CD14-positive monocyte (primary cell): Measurements from ENCODE around the gene ZNF442. TPM values are rescaled to one million over a fixed set of nuclear protein-coding genes. Genes with fewer than 3 reads are reported as not detected.
"Not testable (repeated sequence)": the region's sequence is repeated elsewhere in the genome, so short reads cannot be mapped to it uniquely, and the experiment has no call there.

ENCODE experiments used
- DNase-seq, 3 donors: peaks; one replicate each; pipeline ENCODE4 v3.0.0-alpha.2; 2011 to 2022
- H2AFZ ChIP-seq: 2 replicates; pipeline ENCODE4 v1.6.0; 2012; ENCODE audit warnings: mild to moderate bottlenecking, low read depth, low read length, inconsistent platforms; ENCODE audit not compliant: insufficient read depth, poor library complexity, severe bottlenecking
- H3K27ac ChIP-seq, 2 donors: 1 replicate in 1 of 2; 2 replicates in 1 of 2; pipeline ENCODE4 v1.5.1; 2012 to 2013; ENCODE audit warnings: low read length in 2 of 2, control low read depth in 1 of 2, inconsistent platforms in 1 of 2, low read depth in 1 of 2, mild to moderate bottlenecking in 1 of 2
- H3K27me3 ChIP-seq, 2 donors: one replicate each; pipeline versions ENCODE4 v1.6.0 to v1.6.1; 2011 to 2013; ENCODE audit warnings: low read length in 2 of 2; ENCODE audit not compliant: control insufficient read depth in 2 of 2, insufficient read depth in 2 of 2
- H3K36me3 ChIP-seq, 2 donors: replicated peaks in 1 of 2; 1 replicate in 1 of 2; 2 replicates in 1 of 2; pipeline versions ENCODE4 v1.5.1 to v1.6.1; 2012 to 2013; ENCODE audit warnings: low read length in 2 of 2, control low read depth in 1 of 2, inconsistent platforms in 1 of 2, mild to moderate bottlenecking in 1 of 2; ENCODE audit not compliant: insufficient read depth in 2 of 2, control insufficient read depth in 1 of 2
- H3K4me1 ChIP-seq, 2 donors: 1 replicate in 1 of 2; 2 replicates in 1 of 2; pipeline versions ENCODE4 v1.5.1 to v1.6.1; 2012 to 2013; ENCODE audit warnings: low read length in 2 of 2, control low read depth in 1 of 2, inconsistent platforms in 1 of 2, mild to moderate bottlenecking in 1 of 2, moderate library complexity in 1 of 2; ENCODE audit not compliant: insufficient read depth in 2 of 2, control insufficient read depth in 1 of 2
- H3K4me2 ChIP-seq: replicated peaks from 2 replicates; pipeline ENCODE3; 2012; ENCODE audit warnings: low read length, moderate library complexity, mild to moderate bottlenecking; ENCODE audit not compliant: poor library complexity, severe bottlenecking; ENCODE audit errors: extremely low read depth
- H3K4me3 ChIP-seq, 3 experiments: fragments of 200-600 bp in 1 of 3; sonication (generic) in 1 of 3; replicated peaks in 1 of 3; 1 replicate in 2 of 3; 2 replicates in 1 of 3; pipeline ENCODE4 v1.5.1; 2011 to 2013; ENCODE audit warnings: low read length in 3 of 3, mild to moderate bottlenecking in 3 of 3, control low read depth in 2 of 3, low read depth in 2 of 3, inconsistent platforms in 1 of 3, moderate library complexity in 1 of 3
- H3K79me2 ChIP-seq: 2 replicates; pipeline ENCODE4 v1.6.0; 2012; ENCODE audit warnings: mild to moderate bottlenecking, control low read depth, inconsistent platforms, low read length, moderate library complexity; ENCODE audit not compliant: insufficient read depth
- H3K9ac ChIP-seq: 2 replicates; pipeline ENCODE4 v1.6.0; 2017; ENCODE audit warnings: low read length, mild to moderate bottlenecking; ENCODE audit not compliant: insufficient read depth, poor library complexity, severe bottlenecking
- H3K9me3 ChIP-seq, 2 donors: replicated peaks in 1 of 2; 1 replicate in 1 of 2; 2 replicates in 1 of 2; pipeline versions ENCODE4 v1.5.1 to v1.6.1; 2012 to 2013; ENCODE audit warnings: low read length in 2 of 2, control low read depth in 1 of 2; ENCODE audit not compliant: control insufficient read depth in 1 of 2, insufficient read depth in 1 of 2
- H4K20me1 ChIP-seq: 2 replicates; pipeline ENCODE4 v1.6.0; 2012; ENCODE audit warnings: mild to moderate bottlenecking, low read length, control low read depth, moderate library complexity; ENCODE audit not compliant: insufficient read depth
- H3K27ac Mint-ChIP-seq, 7 donors: one replicate each; pipeline ENCODE4 v1.8.0; 2020; ENCODE audit warnings: mild to moderate bottlenecking in 7 of 7, mixed read lengths in 7 of 7, moderate library complexity in 6 of 7, inconsistent platforms in 2 of 7
- H3K27me3 Mint-ChIP-seq, 3 donors: one replicate each; pipeline ENCODE4 v1.8.0; 2021 to 2022; ENCODE audit warnings: low read depth in 3 of 3, mild to moderate bottlenecking in 3 of 3, mixed read lengths in 3 of 3, moderate library complexity in 3 of 3, inconsistent platforms in 1 of 3
- H3K36me3 Mint-ChIP-seq, 2 donors: one replicate each; pipeline ENCODE4 v1.8.0; 2020; ENCODE audit warnings: mixed read lengths in 2 of 2, inconsistent platforms in 1 of 2, mild to moderate bottlenecking in 1 of 2
- H3K4me1 Mint-ChIP-seq: one replicate; pipeline ENCODE4 v1.8.0; 2020; ENCODE audit warnings: mild to moderate bottlenecking, mixed read lengths
- H3K4me3 Mint-ChIP-seq, 2 donors: one replicate each; pipeline ENCODE4 v1.8.0; 2020; ENCODE audit warnings: mild to moderate bottlenecking in 2 of 2, mixed read lengths in 2 of 2, moderate library complexity in 1 of 2
- H3K9me3 Mint-ChIP-seq, 7 donors: one replicate each; pipeline ENCODE4 v1.8.0; 2020 to 2022; ENCODE audit warnings: mixed read lengths in 7 of 7, mild to moderate bottlenecking in 6 of 7, moderate library complexity in 6 of 7, inconsistent platforms in 2 of 7
- WGBS: methylation state at CpG from one replicate; pipeline ENCODE4 v1.1.5; 2013; ENCODE audit warnings: missing lambda C conversion rate; ENCODE audit not compliant: insufficient coverage; 5-methylcytosine and 5-hydroxymethylcytosine counted together
- intact Hi-C, 2 donors: fragments of 100-400 bp; cut with micrococcal nuclease; formaldehyde crosslinking; loops; one replicate each; pipeline versions ENCODE4 v1.15.0 to v1.15.1; 2023
- polyA plus RNA-seq, 3 donors: library from polyadenylated mRNA; depleted of rRNA in 1 of 3; unstranded in 2 of 3; stranded (reverse) in 1 of 3; fragments of 300-500 nt in 2 of 3; fragments of >200 nt in 1 of 3; fragmentation: Illumina TruSeq in 2 of 3; gene quantifications; 1 replicate in 2 of 3; 2 replicates in 1 of 3; pipeline ENCODE4 v1.2.3, GENCODE V29; 2012 to 2021
- TF ChIP-seq, protein P1 (sequence below): fragments of 200-600 bp; IDR thresholded peaks from one replicate; pipeline ENCODE4 v1.8.0; 2022; ENCODE audit warnings: antibody characterized with exemption, mild to moderate bottlenecking

The ZNF442 gene
- polyA plus RNA-seq, 3 donors: 0.03 to 0.39 (median 0.17) TPM

DNA sequence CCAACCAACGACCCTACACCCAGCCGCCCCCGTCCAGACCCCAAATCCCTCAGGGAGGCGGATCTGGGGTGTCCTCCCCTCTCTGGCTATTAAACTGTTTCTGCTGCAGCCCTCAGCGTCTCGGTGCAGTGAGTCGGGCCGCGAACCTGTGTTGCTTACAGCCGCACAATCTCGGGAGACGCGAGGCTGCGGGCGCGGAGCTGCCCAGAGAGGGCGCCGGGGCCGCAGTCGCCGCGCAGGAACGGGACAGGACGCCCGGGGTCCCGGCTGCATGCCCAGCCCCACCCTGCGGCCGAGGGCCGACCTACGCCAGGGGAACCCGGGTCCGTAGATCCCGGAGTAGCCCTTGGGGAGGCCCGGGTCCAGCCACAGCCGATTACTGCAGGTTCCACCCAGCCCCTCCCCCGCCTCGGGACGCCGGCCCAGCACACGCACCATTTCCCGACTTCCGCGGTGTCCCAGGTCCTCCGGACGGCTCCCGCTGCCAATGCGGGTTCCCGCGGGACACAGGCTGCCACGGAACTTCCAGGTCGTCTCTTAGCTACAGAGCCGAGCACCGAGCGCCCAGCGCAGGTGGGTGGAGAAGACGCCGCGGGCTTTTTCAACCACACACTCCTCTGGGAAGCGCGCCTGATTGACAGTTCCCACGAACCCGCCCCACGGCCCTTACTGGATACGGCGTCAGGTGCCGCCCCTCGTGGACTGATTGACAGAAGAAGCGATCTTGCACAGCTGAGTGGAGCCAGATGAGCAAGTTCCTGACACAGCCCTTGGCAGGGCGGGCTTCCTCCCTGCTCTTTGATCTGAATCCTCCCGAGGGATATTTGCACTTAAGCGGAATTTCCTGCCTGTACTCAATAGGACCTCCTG is 35.4 kb upstream of the ZNF442 start, which contains the start of gene ZNF799:
Gene ZNF799 (minus strand): TSS at position 639 of the 870 bp plus-strand sequence. CDS start 201 bp downstream, at position 438.
- peak within 1 kb of the TSS; percentile 78 to 82 for H3K27ac ChIP-seq
- H3K9me3 ChIP-seq: peaks cover 10 to 20% of the 10 kb centered on the region in 2 donors

DNA sequence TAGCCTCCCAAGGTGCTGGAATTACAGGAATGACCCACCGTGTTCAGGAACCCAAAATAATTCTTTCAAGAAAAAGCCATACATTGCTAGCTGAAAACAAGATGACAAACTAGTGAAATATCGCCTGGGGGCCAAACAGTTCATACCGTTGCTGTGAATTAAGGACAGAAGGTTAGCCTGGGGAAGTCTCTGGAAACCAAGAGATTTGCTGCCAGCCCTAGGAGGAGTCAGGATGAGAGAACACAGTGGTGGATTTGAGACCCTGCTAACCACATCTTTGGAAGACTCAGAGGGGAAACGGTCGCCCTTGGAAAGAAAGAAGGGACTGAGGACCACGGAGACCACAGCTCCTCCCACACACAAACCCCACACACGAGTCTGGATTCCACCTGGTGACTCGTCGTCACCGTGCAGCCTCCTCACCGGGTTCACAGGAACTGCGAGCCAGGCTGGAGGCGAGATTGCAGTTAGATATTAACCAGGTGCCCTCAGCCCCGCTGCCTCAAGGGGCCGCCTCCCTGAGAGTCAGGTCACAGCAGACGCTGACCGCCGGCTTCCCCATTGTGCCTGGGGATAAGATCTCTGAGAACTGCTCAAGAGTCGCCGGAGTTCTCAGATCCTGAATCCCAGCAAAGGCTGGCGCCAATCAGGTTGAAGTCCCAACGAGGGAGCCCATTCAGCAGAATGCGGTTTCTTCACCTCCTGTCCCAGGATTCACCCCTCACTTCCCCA is 34.6 kb upstream of the ZNF442 start:
- peak overlapping the region; percentile 93 to 94 for H3K4me3 Mint-ChIP-seq
- H3K27ac Mint-ChIP-seq: peak overlapping the region in 6 of 7 donors; percentile 69 to 86 (median 80)
- Histone ChIP-seq H3K4me2 (peak overlapping the region; percentile 77), H2AFZ (peak overlapping the region; percentile 95), H3K9me3 (peaks cover 14 to 20% of the 10 kb centered on the region in 2 donors), H3K4me1 (peaks cover 12 to 16% of the 10 kb centered on the region in 2 donors), H3K27ac (peak overlapping the region in 1 of 2 donors; percentile 82), H3K4me3 (peak overlapping the region; percentile 50 to 96 (median 94)), H3K9ac (peak overlapping the region; percentile 75)
- H3K36me3 Mint-ChIP-seq: peaks cover 8 to 28% of the 10 kb centered on the region in 2 donors
- H3K79me2 ChIP-seq, H3K27me3 ChIP-seq, H3K36me3 ChIP-seq, H4K20me1 ChIP-seq, intact Hi-C loops, H3K27me3 Mint-ChIP-seq: not testable (repeated sequence)
- 0% methylated on average over 13 of the region's 23 CpGs for WGBS
- peak; percentile 0 to 7 (median 2) for DNase-seq
- peaks cover 18% of the 10 kb centered on the region for H3K4me1 Mint-ChIP-seq
- peaks cover 14 to 38% (median 22%) of the 10 kb centered on the region in 7 donors for H3K9me3 Mint-ChIP-seq

More for the DNA sequence above, 35.4 kb upstream of the ZNF442 start, which contains the start of gene ZNF799:
- peak within 1 kb of the TSS; percentile 93 to 94 for H3K4me3 Mint-ChIP-seq
- Histone ChIP-seq H3K4me2 (peak within 1 kb of the TSS; percentile 77), H3K36me3 (no peaks in the 10 kb centered on the region), H3K27me3 (no peaks in the 10 kb centered on the region), H3K79me2 (peaks cover 7% of the 10 kb centered on the region), H3K4me1 (peaks cover 12 to 16% of the 10 kb centered on the region in 2 donors), H4K20me1 (no peaks in the 10 kb centered on the region), H3K4me3 (peak within 1 kb of the TSS; percentile 50 to 96 (median 94)), H3K9ac (peak within 1 kb of the TSS; percentile 75), H2AFZ (peak within 1 kb of the TSS; percentile 95)
- TF ChIP-seq, protein P1, sequence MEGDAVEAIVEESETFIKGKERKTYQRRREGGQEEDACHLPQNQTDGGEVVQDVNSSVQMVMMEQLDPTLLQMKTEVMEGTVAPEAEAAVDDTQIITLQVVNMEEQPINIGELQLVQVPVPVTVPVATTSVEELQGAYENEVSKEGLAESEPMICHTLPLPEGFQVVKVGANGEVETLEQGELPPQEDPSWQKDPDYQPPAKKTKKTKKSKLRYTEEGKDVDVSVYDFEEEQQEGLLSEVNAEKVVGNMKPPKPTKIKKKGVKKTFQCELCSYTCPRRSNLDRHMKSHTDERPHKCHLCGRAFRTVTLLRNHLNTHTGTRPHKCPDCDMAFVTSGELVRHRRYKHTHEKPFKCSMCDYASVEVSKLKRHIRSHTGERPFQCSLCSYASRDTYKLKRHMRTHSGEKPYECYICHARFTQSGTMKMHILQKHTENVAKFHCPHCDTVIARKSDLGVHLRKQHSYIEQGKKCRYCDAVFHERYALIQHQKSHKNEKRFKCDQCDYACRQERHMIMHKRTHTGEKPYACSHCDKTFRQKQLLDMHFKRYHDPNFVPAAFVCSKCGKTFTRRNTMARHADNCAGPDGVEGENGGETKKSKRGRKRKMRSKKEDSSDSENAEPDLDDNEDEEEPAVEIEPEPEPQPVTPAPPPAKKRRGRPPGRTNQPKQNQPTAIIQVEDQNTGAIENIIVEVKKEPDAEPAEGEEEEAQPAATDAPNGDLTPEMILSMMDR: no peak
- H3K9me3 Mint-ChIP-seq: peaks cover 11 to 36% (median 24%) of the 10 kb centered on the region in 7 donors
- H3K36me3 Mint-ChIP-seq: peaks cover 5 to 22% of the 10 kb centered on the region in 2 donors
- H3K27me3 Mint-ChIP-seq: peaks cover 0 to 3% (median 2%) of the 10 kb centered on the region in 3 donors
- H3K4me1 Mint-ChIP-seq: peaks cover 18% of the 10 kb centered on the region
- intact Hi-C loops: no loop called here
- DNase-seq: peak; percentile 80 to 83 (median 81)
- H3K27ac Mint-ChIP-seq: peak within 1 kb of the TSS; percentile 80 to 95 (median 91)
- WGBS: under 1% methylated on average over 58 of the region's 71 CpGs

DNA sequence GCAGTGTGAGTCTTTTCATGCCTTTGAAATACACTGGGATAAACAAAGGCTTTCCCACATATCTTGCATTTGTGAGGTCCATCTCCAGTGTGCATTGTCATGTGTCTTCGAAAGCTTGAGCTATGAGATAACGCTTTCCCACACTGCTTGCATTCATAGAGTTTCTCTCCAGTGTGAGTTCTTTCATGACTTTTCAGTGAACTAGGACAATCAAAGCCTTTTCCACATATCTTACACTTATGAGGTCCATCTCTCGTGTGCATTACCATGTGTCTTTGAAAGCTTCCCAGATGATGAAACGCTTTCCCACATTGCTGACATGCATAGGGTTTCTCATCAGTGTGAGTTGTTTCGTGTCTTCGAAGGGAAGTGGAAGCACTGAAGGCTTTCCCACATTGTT is 25.7 kb upstream of the ZNF442 start:
- H3K79me2 ChIP-seq, H3K27ac ChIP-seq, H3K4me2 ChIP-seq, H2AFZ ChIP-seq, H4K20me1 ChIP-seq, H3K27me3 ChIP-seq, H3K27me3 Mint-ChIP-seq, H3K4me1 Mint-ChIP-seq, DNase-seq, H3K4me3 Mint-ChIP-seq, H3K4me1 ChIP-seq, H3K27ac Mint-ChIP-seq, H3K9ac ChIP-seq, intact Hi-C loops: not testable (repeated sequence)
- Histone ChIP-seq H3K9me3 (peaks cover 44 to 85% of the 10 kb centered on the region in 2 donors), H3K36me3 (peaks cover 21 to 62% of the 10 kb centered on the region in 2 donors), H3K4me3 (peak overlapping the region in 1 of 3 experiments; percentile 44)
- 100% methylated on average over 2 of the region's 6 CpGs for WGBS
- H3K9me3 Mint-ChIP-seq: peaks cover 43 to 80% (median 68%) of the 10 kb centered on the region in 7 donors
- H3K36me3 Mint-ChIP-seq: peaks cover 36 to 74% of the 10 kb centered on the region in 2 donors
